Fibroblast of skin of abdomen (primary cell): Measurements from ENCODE around the gene ZFHX2.
A peak's percentile ranks its signal among the peaks of the same experiment; 100 is the strongest.

Experiments used
- DNase-seq: peaks from one replicate; pipeline ENCODE4 v3.0.0-alpha.2; 2013

ZFHX2 gene

GRCh38 chr14:23559010-23559925 is 7.7 kb upstream of the ZFHX2 start:
- peak; percentile 51 for DNase-seq

GRCh38 chr14:23558346-23559009 is 6.9 kb upstream of the ZFHX2 start:
- DNase-seq: no peak

GRCh38 chr14:23557946-23558345 is 6.4 kb upstream of the ZFHX2 start:
- no peak for DNase-seq

GRCh38 chr14:23557521-23557920 is 6.0 kb upstream of the ZFHX2 start:
- DNase-seq: no peak

- DNase-seq: no peak
These were observed 5.3 kb upstream of the ZFHX2 start for GRCh38 chr14:23556700-23557440.

GRCh38 chr14:23555882-23556699 is 4.5 kb upstream of the ZFHX2 start, which contains the start of gene THTPA:
TSS of gene THTPA (plus strand) at chr14:23556271. CDS start at chr14:23556758, 487 bp downstream.
- peak; percentile 89 for DNase-seq

- DNase-seq: no peak
These were observed 3.9 kb upstream of the ZFHX2 start for GRCh38 chr14:23555533-23555881.

- DNase-seq: no peak
These were observed 726 bp downstream of the ZFHX2 start for GRCh38 chr14:23550812-23551265.

GRCh38 chr14:23550131-23550811 is 1.3 kb downstream of the ZFHX2 start:
- no peak for DNase-seq

GRCh38 chr14:23548351-23549318 is 2.9 kb downstream of the ZFHX2 start:
- peak; percentile 77 for DNase-seq

GRCh38 chr14:23547924-23548323 is 3.6 kb downstream of the ZFHX2 start:
- DNase-seq: no peak

- no peak for DNase-seq
These were observed 5.0 kb downstream of the ZFHX2 start for GRCh38 chr14:23546450-23547035.

- DNase-seq: no peak
These were observed 5.7 kb downstream of the ZFHX2 start for GRCh38 chr14:23545740-23546365.

- no peak for DNase-seq
These were observed 6.8 kb downstream of the ZFHX2 start for GRCh38 chr14:23544511-23545447.

- no peak for DNase-seq
These were observed 8.2 kb downstream of the ZFHX2 start for GRCh38 chr14:23543403-23543802.

GRCh38 chr14:23542261-23542660 is 9.3 kb downstream of the ZFHX2 start:
- DNase-seq: no peak

- no peak for DNase-seq
These were observed 11.5 kb downstream of the ZFHX2 start for GRCh38 chr14:23540141-23540469.
